Measurements from ENCODE around the gene COX6A1.
"Not testable (repeated sequence)": the region's sequence is repeated elsewhere in the genome, so short reads cannot be mapped to it uniquely, and the experiment has no call there.

Gene COX6A1

GRCh38 chr12:120468325-120468820, 30.5 kb downstream of the COX6A1 start:
- DNase-seq (ENCODE audit: low spot score) = no peak

- no peak for DNase-seq (ENCODE audit: low spot score)
Observed at GRCh38 chr12:120468821-120469449, 31.0 kb downstream of the COX6A1 start.

GRCh38 chr12:120469450-120470149, 31.7 kb downstream of the COX6A1 start, which contains the start of gene SRSF9:
Gene SRSF9 (minus strand): TSS chr12:120469748. CDS start chr12:120469609, 139 bp downstream.
- peak; percentile 95 for DNase-seq (ENCODE audit: low spot score)

- DNase-seq (ENCODE audit: low spot score) = peak; percentile 42
Observed at GRCh38 chr12:120470150-120470784, 32.4 kb downstream of the COX6A1 start.

GRCh38 chr12:120472521-120472920, 34.6 kb downstream of the COX6A1 start:
- no peak for DNase-seq (ENCODE audit: low spot score)

GRCh38 chr12:120473807-120474615, 36.1 kb downstream of the COX6A1 start:
- DNase-seq (ENCODE audit: low spot score) = no peak

GRCh38 chr12:120474616-120474960, 36.7 kb downstream of the COX6A1 start:
- DNase-seq (ENCODE audit: low spot score) = peak; percentile 44

GRCh38 chr12:120475643-120476042, 37.7 kb downstream of the COX6A1 start:
- no peak for DNase-seq (ENCODE audit: low spot score)

GRCh38 chr12:120479458-120479857, 41.5 kb downstream of the COX6A1 start:
- no peak for DNase-seq (ENCODE audit: low spot score)

- DNase-seq (ENCODE audit: low spot score) = no peak
Observed at GRCh38 chr12:120480211-120480610, 42.3 kb downstream of the COX6A1 start.

GRCh38 chr12:120481022-120481767, 43.3 kb downstream of the COX6A1 start:
- DNase-seq (ENCODE audit: low spot score) = no peak

GRCh38 chr12:120483621-120484020, 45.7 kb downstream of the COX6A1 start:
- DNase-seq (ENCODE audit: low spot score) = no peak

GRCh38 chr12:120485961-120486881, 48.3 kb downstream of the COX6A1 start:
- DNase-seq (ENCODE audit: low spot score) = no peak

- not testable (repeated sequence) for DNase-seq (ENCODE audit: low spot score)
Observed at GRCh38 chr12:120487552-120487951, 49.6 kb downstream of the COX6A1 start.

- DNase-seq (ENCODE audit: low spot score) = peak; percentile 44
Observed at GRCh38 chr12:120488057-120488640, 50.2 kb downstream of the COX6A1 start.

GRCh38 chr12:120489018-120489417, 51.1 kb downstream of the COX6A1 start:
- DNase-seq (ENCODE audit: low spot score) = no peak

- DNase-seq (ENCODE audit: low spot score) = no peak
Observed at GRCh38 chr12:120490325-120490724, 52.4 kb downstream of the COX6A1 start.
